HL-60/S4 (cell line): ENCODE results near the gene TOMM6.

Source experiments
- in situ Hi-C: fragments of 300-500 bp; cut with MboI; formaldehyde crosslinking; loops from 2 replicates; pipeline ENCODE4 v1.14.3; 2022; ENCODE audit warnings: low sequenced_read_pairs

TOMM6 gene

GRCh38 chr6:41787219-41787917 lies at the start of gene TOMM6:
TOMM6 (plus strand) TSS chr6:41787694; CDS start chr6:41787698, 4 bp downstream.
- in situ Hi-C loops = loop anchor here (10.0 kb wide), 1 partner anchor 257 kb away; no protein-coding TSS in a partner anchor

- in situ Hi-C loops = no loop called here
Measured at GRCh38 chr6:41739041-41739440, 48.5 kb upstream of the TOMM6 start.

GRCh38 chr6:41740366-41741162 lies 46.9 kb upstream of the TOMM6 start:
- in situ Hi-C loops = no loop called here

- in situ Hi-C loops = no loop called here
Measured at GRCh38 chr6:41741625-41742490, 45.6 kb upstream of the TOMM6 start.

- in situ Hi-C loops = no loop called here
Measured at GRCh38 chr6:41743406-41744235, 43.9 kb upstream of the TOMM6 start.

- in situ Hi-C loops = no loop called here
Measured at GRCh38 chr6:41744236-41744787, 43.2 kb upstream of the TOMM6 start.

- in situ Hi-C loops = no loop called here
Measured at GRCh38 chr6:41746107-41746506, 41.4 kb upstream of the TOMM6 start.

GRCh38 chr6:41747256-41748101 lies 40.0 kb upstream of the TOMM6 start, which contains the start of gene PGC:
PGC (minus strand) TSS chr6:41747397; CDS start chr6:41747334, 63 bp downstream.
- in situ Hi-C loops = no loop called here

GRCh38 chr6:41748102-41748477 lies 39.4 kb upstream of the TOMM6 start:
- in situ Hi-C loops = no loop called here

- in situ Hi-C loops = no loop called here
Measured at GRCh38 chr6:41748542-41748941, 39.0 kb upstream of the TOMM6 start.

GRCh38 chr6:41750374-41750773 lies 37.1 kb upstream of the TOMM6 start:
- in situ Hi-C loops = no loop called here

GRCh38 chr6:41755895-41756294 lies 31.6 kb upstream of the TOMM6 start:
- in situ Hi-C loops = no loop called here

- in situ Hi-C loops = no loop called here
Measured at GRCh38 chr6:41756354-41756753, 31.1 kb upstream of the TOMM6 start.

GRCh38 chr6:41757271-41757670 lies 30.2 kb upstream of the TOMM6 start:
- in situ Hi-C loops = no loop called here

GRCh38 chr6:41757931-41758640 lies 29.4 kb upstream of the TOMM6 start:
- in situ Hi-C loops = no loop called here

GRCh38 chr6:41758641-41759035 lies 28.9 kb upstream of the TOMM6 start:
- in situ Hi-C loops = no loop called here

GRCh38 chr6:41759106-41759904 lies 28.2 kb upstream of the TOMM6 start:
- in situ Hi-C loops = no loop called here
